Ammon's horn (tissue), 1 donor: ENCODE results near the gene PSMC3IP.

Source experiments
- DNase-seq: peaks from one replicate; pipeline ENCODE4 v3.0.0-alpha.2; 2016; ENCODE audit warnings: low spot score

The PSMC3IP gene

GRCh38 chr17:42538482-42538881, 39.0 kb downstream of the PSMC3IP start:
- no peak for DNase-seq

- DNase-seq: no peak
Observed at GRCh38 chr17:42537826-42538451, 39.6 kb downstream of the PSMC3IP start.

GRCh38 chr17:42537156-42537805, 40.2 kb downstream of the PSMC3IP start:
- DNase-seq: no peak

- peak; percentile 77 for DNase-seq
Observed at GRCh38 chr17:42536372-42537155, 41.0 kb downstream of the PSMC3IP start.

GRCh38 chr17:42536048-42536371, 41.5 kb downstream of the PSMC3IP start, which contains the start of gene NAGLU:
Gene NAGLU, plus strand, starts transcription at chr17:42536241. Its CDS starts 32 bp downstream, at chr17:42536273.
- peak; percentile 92 for DNase-seq

- DNase-seq: no peak
Observed at GRCh38 chr17:42535155-42536047, 42.1 kb downstream of the PSMC3IP start.

GRCh38 chr17:42531455-42532354, 45.8 kb downstream of the PSMC3IP start:
- peak; percentile 80 for DNase-seq

GRCh38 chr17:42530952-42531454, 46.5 kb downstream of the PSMC3IP start:
- DNase-seq: no peak

GRCh38 chr17:42529061-42529460, 48.5 kb downstream of the PSMC3IP start:
- no peak for DNase-seq

GRCh38 chr17:42527932-42528331, 49.6 kb downstream of the PSMC3IP start:
- DNase-seq: no peak

- no peak for DNase-seq
Observed at GRCh38 chr17:42526031-42526444, 51.5 kb downstream of the PSMC3IP start.

- DNase-seq: no peak
Observed at GRCh38 chr17:42525221-42525620, 52.3 kb downstream of the PSMC3IP start.

- DNase-seq: no peak
Observed at GRCh38 chr17:42522798-42523278, 54.7 kb downstream of the PSMC3IP start.
